HAP-1 (cell line): Measurements from ENCODE around the gene CDC26.
"Not testable (repeated sequence)": the region's sequence is repeated elsewhere in the genome, so short reads cannot be mapped to it uniquely, and the experiment has no call there.

Experiments
- DNase-seq, 2 experiments: peaks; one replicate each; pipeline ENCODE4 v3.0.0-alpha.2; 2016 to 2020; ENCODE audit warnings: low spot score in 2 of 2
- H3K27me3 ChIP-seq: fragments of 250-450 bp; sonication (Bioruptor Pico); 2 replicates; pipeline ENCODE4 v1.5.1; 2020; ENCODE audit warnings: low read depth, mild to moderate bottlenecking, moderate library complexity
- H3K36me3 ChIP-seq: fragments of 250-450 bp; sonication (Bioruptor Pico); replicated peaks from 2 replicates; pipeline ENCODE4 v1.5.1; 2020; ENCODE audit warnings: mild to moderate bottlenecking
- H3K4me1 ChIP-seq: fragments of 250-450 bp; sonication (Bioruptor Pico); 2 replicates; pipeline ENCODE4 v1.5.1; 2020; ENCODE audit warnings: mild to moderate bottlenecking
- H3K4me3 ChIP-seq: fragments of 250-450 bp; sonication (Bioruptor Pico); 2 replicates; pipeline ENCODE4 v1.5.1; 2020; ENCODE audit warnings: mild to moderate bottlenecking, moderate library complexity
- H3K9me3 ChIP-seq: fragments of 250-450 bp; sonication (Bioruptor Pico); 2 replicates; pipeline ENCODE4 v1.5.1; 2020; ENCODE audit warnings: mild to moderate bottlenecking, moderate library complexity
- in situ Hi-C: fragments of 300-500 bp; cut with MboI; formaldehyde crosslinking; loops from 3 replicates; pipeline ENCODE4 v1.14.3; 2020; ENCODE audit warnings: low sequenced_read_pairs, inconsistent platforms, mixed read lengths

The CDC26 gene

GRCh38 chr9:113274474-113275156 is 757 bp downstream of the CDC26 start:
- peak; percentile 61 to 72 for DNase-seq
- in situ Hi-C loops, result loop anchor here (5.0 to 10.0 kb wide), 3 partner anchors 133 to 383 kb away; no protein-coding TSS in a partner anchor
- H3K27me3 ChIP-seq, result no peaks in the 10 kb centered on the region
- H3K36me3 ChIP-seq, result peaks cover 47% of the 10 kb centered on the region
- no peaks in the 10 kb centered on the region for H3K9me3 ChIP-seq
- H3K4me1 ChIP-seq, result peaks cover 7% of the 10 kb centered on the region
- peak overlapping the region; percentile 95 for H3K4me3 ChIP-seq

DNA sequence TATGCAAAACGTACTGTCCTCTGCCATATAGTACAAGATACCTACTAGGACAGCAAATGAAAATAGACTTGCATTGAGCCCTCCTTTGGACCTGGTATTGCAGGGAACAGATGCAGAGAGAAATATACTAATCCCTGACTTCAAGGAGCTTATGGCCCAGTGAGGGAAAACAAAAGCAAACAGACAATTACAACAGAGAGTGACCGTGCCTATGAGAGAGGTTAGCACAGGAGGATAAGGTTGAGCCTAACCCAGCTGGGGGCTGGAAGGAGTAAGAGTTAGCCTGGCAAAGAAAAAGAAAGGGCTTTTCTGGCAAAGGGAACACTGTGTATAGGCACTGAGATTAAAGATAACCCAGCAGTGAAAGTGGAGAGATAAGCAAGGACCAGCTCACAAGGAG is 5.5 kb downstream of the CDC26 start:
- DNase-seq, result no peak
- no peaks in the 10 kb centered on the region for H3K9me3 ChIP-seq
- peaks cover 3% of the 10 kb centered on the region; the same call in 1 of the 2 replicates for H3K4me1 ChIP-seq
- in situ Hi-C loops, result loop anchor here (5.0 to 10.0 kb wide), 2 partner anchors 315 to 387 kb away; no protein-coding TSS in a partner anchor
- no peaks in the 10 kb centered on the region for H3K27me3 ChIP-seq
- H3K4me3 ChIP-seq, result no peak overlapping the region
- H3K36me3 ChIP-seq, result peaks cover 32% of the 10 kb centered on the region

DNA sequence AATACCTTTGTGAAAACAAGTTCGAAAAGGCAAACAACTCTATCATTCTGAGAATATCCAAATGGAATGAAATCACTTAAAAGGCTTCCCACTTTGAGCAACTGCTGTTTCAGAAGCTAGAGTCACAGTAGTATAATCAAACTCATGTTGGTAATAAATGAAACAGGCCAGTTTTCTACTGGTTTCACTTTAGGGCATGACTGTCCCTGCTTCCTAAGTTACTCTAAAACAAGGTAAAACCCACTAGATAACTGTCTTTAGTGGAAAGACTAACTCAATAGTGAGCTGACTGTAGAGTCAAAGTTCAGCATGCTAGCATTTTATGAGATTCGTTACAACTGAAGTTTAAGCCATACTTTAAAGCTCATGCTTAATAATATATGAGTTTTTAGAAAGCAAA is 6.0 kb downstream of the CDC26 start:
- peaks cover 32% of the 10 kb centered on the region for H3K36me3 ChIP-seq
- H3K27me3 ChIP-seq, result no peaks in the 10 kb centered on the region
- H3K4me1 ChIP-seq, result peaks cover 3% of the 10 kb centered on the region; the same call in 1 of the 2 replicates
- no peak for DNase-seq
- H3K9me3 ChIP-seq, result no peaks in the 10 kb centered on the region
- in situ Hi-C loops, result no loop called here
- no peak overlapping the region for H3K4me3 ChIP-seq

DNA sequence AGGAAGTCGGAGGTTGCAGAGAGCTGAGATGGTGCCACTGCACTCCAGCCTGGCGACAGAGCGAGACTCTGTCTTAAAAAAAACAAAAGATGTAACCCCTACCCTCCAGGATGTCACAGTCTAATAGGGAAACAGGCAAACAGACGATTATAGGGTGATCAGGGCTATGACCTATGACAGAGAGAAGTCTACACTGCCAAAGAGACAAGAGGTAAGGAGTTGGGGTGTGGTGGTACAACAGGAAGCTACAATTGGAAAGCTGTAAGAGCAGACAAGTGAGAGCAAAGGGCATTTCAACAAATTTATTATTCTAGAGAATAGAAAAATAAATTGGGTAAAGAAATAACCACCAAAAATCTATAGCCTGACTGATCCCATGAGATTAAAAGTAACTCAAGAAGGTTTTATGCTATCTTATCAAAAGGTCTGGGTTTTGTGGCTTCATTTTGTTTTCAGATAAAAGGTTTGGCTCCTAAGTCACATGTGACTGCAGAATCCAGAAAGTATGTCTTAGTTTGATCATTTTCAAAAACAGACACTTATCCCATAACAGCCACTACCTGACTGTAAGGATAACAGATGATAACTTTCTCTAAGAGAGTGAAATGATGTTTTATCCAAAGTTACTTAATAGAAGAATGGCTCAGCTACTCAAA is 7.3 kb downstream of the CDC26 start:
- no peak for DNase-seq
- H3K9me3 ChIP-seq, result no peaks in the 10 kb centered on the region
- no peaks in the 10 kb centered on the region for H3K27me3 ChIP-seq
- H3K4me1 ChIP-seq, result no peaks in the 10 kb centered on the region
- in situ Hi-C loops, result no loop called here
- no peak overlapping the region for H3K4me3 ChIP-seq
- peaks cover 32% of the 10 kb centered on the region for H3K36me3 ChIP-seq

DNA sequence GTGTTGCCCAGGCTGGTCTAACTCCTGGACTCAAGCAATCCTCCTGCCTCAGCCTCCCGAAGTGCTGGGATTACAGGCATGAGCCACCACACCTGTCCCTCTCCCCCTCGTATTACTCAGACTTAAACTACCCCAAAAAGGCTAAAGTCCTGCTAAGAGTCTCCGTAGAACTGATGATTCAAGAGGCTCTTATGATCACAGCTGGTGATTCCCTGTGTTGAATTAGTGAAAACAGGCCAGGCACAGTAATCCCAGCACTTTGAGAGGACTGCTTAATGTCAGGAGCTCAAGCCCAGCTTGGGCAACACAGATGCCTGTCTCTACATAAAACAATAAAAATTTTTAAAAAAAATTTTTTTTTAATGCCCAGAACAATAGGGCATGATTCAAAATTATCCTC is 9.2 kb downstream of the CDC26 start:
- Histone ChIP-seq H3K4me3 (no peak overlapping the region), H3K9me3 (no peaks in the 10 kb centered on the region), H3K36me3 (peaks cover 32% of the 10 kb centered on the region), H3K27me3 (no peaks in the 10 kb centered on the region), H3K4me1 (no peaks in the 10 kb centered on the region)
- no peak for DNase-seq
- in situ Hi-C loops, result no loop called here

GRCh38 chr9:113261917-113262671 is 13.3 kb downstream of the CDC26 start:
- no peak overlapping the region for H3K4me3 ChIP-seq
- in situ Hi-C loops, result no loop called here
- peaks cover 26% of the 10 kb centered on the region for H3K36me3 ChIP-seq
- no peaks in the 10 kb centered on the region for H3K27me3 ChIP-seq
- DNase-seq, result no peak
- no peaks in the 10 kb centered on the region for H3K4me1 ChIP-seq
- no peaks in the 10 kb centered on the region for H3K9me3 ChIP-seq

- DNase-seq, result no peak
- no peaks in the 10 kb centered on the region for H3K9me3 ChIP-seq
- no peaks in the 10 kb centered on the region for H3K4me1 ChIP-seq
- no peaks in the 10 kb centered on the region for H3K27me3 ChIP-seq
- in situ Hi-C loops, result no loop called here
- H3K36me3 ChIP-seq, result peaks cover 29% of the 10 kb centered on the region
- no peak overlapping the region for H3K4me3 ChIP-seq
Measured at GRCh38 chr9:113258282-113258681, 17.1 kb downstream of the CDC26 start.

GRCh38 chr9:113257863-113258262 is 17.5 kb downstream of the CDC26 start:
- Histone ChIP-seq H3K4me3 (no peak overlapping the region), H3K36me3 (peaks cover 29% of the 10 kb centered on the region), H3K27me3 (no peaks in the 10 kb centered on the region), H3K9me3 (no peaks in the 10 kb centered on the region), H3K4me1 (no peaks in the 10 kb centered on the region)
- DNase-seq, result no peak
- in situ Hi-C loops, result no loop called here

DNA sequence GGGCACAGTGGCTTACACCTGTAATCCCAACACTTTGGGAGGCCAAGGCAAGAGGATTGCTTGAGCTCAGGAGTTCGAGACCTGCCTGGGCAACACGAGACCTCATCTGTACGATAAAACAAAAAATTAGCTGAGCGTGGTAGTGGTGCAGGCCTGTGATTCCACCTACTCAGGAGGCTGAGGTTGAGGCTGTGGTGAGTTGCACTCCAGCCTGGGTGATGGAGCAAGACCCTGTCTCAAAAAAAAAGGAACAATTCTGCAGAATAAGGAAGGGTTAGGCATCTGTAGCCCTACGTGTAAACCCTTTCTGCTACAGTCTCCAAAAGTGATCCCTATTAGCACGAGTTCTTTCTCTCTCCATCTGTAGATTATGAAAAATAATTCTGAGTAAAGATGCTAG is 19.9 kb downstream of the CDC26 start:
- H3K4me1 ChIP-seq, result peaks cover 4% of the 10 kb centered on the region
- no peak for DNase-seq
- H3K4me3 ChIP-seq, result no peak overlapping the region
- no peaks in the 10 kb centered on the region for H3K9me3 ChIP-seq
- peaks cover 20% of the 10 kb centered on the region for H3K36me3 ChIP-seq
- in situ Hi-C loops, result no loop called here
- no peaks in the 10 kb centered on the region for H3K27me3 ChIP-seq

DNA sequence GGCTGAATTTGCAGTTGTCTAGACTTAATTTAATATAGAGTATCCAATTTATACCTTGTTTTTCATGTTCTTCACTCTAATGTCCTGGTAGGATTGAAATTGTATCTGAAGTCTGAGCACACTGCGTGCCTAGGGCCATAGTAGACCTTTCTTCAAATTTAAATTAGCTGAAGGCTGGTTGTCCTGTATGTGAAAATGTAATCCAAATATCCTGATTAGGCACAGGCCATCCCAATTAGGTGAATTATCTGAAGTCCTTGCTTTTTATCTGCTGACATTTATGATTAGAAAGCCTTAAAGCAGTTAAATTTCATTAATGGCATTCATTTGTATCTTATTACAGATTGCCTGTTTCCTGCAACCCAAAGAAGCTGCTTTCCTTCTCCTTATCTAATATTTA is 20.4 kb downstream of the CDC26 start:
- Histone ChIP-seq H3K36me3 (peaks cover 17% of the 10 kb centered on the region), H3K4me3 (no peak overlapping the region), H3K4me1 (peaks cover 4% of the 10 kb centered on the region), H3K9me3 (no peaks in the 10 kb centered on the region), H3K27me3 (no peaks in the 10 kb centered on the region)
- in situ Hi-C loops, result no loop called here
- DNase-seq, result no peak

DNA sequence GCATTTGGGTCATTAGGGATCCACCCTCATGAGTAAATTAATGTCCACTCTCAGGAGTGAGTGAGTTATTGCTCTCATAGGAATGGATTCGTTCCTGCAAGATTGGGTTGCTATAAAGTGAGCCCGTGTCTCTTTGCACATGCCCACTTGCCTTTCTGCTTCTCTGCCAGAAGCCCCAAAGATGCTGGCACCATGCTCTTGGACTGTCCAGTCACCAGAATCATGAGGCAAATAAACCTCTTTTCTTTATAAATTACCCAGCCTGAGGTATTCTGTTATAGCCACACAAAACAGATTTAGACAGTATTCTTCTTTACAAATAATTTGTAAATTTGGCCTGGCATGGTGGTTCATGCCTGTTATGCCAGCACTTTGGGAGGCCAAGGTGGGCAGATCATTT is 24.6 kb downstream of the CDC26 start:
- in situ Hi-C loops, result no loop called here
- no peaks in the 10 kb centered on the region for H3K36me3 ChIP-seq
- H3K9me3 ChIP-seq, result no peaks in the 10 kb centered on the region
- H3K27me3 ChIP-seq, result no peaks in the 10 kb centered on the region
- no peak overlapping the region for H3K4me3 ChIP-seq
- DNase-seq, result no peak
- H3K4me1 ChIP-seq, result peaks cover 4% of the 10 kb centered on the region

DNA sequence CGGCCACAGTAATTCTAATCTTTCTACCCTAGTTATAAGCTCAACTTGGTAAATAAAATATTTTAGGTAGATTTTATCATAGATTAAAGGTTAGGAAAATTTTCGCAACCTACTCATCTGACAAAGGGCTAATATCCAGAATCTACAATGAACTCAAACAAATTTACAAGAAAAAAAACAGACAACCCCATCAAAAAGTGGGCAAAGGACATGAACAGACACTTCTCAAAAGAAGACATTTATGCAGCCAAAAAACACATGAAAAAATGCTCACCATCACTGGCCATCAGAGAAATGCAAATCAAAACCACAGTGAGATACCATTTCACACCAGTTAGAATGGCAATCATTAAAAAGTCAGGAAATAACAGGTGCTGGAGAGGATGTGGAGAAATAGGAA is 25.7 kb downstream of the CDC26 start:
- DNase-seq, H3K4me3 ChIP-seq, H3K27me3 ChIP-seq, H3K9me3 ChIP-seq, in situ Hi-C loops, H3K36me3 ChIP-seq: not testable (repeated sequence)
- peaks cover 13% of the 10 kb centered on the region for H3K4me1 ChIP-seq

- in situ Hi-C loops, result no loop called here
- Histone ChIP-seq H3K27me3 (no peaks in the 10 kb centered on the region), H3K9me3 (no peaks in the 10 kb centered on the region), H3K4me1 (peaks cover 25% of the 10 kb centered on the region), H3K36me3 (no peaks in the 10 kb centered on the region), H3K4me3 (no peak overlapping the region)
- no peak for DNase-seq
Measured at GRCh38 chr9:113247640-113248039, 27.7 kb downstream of the CDC26 start.

DNA sequence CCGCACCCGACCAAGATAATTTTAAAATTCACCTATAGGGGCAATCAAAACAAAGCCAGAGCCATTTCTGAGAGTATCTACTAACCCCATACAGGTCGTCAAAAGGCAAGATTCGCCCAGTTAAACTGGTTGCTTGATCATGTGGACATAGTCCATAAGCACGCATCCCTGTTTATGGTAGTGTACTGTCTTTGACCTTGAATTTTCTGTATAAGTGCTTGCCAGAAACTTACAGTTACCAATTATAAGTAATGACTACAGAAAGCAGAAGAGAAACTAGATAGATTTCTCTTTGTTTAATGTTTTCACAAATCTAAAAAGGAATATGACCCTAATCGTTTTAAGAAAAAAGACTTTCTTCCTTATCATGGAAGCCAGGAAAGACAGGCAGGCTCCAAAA is 28.4 kb downstream of the CDC26 start:
- Histone ChIP-seq H3K4me1 (peaks cover 26% of the 10 kb centered on the region), H3K36me3 (no peaks in the 10 kb centered on the region), H3K27me3 (no peaks in the 10 kb centered on the region), H3K9me3 (no peaks in the 10 kb centered on the region), H3K4me3 (no peak overlapping the region)
- in situ Hi-C loops, result no loop called here
- DNase-seq, result no peak
